ENCODE measurements around the gene CNEP1R1.

The CNEP1R1 gene

GRCh38 chr16:50021544-50021943 lies 3.5 kb upstream of the CNEP1R1 start:
- DNase-seq, result no peak

- DNase-seq, result no peak
Measured at GRCh38 chr16:50023641-50024040, 1.4 kb upstream of the CNEP1R1 start.

GRCh38 chr16:50024207-50024606 lies 818 bp upstream of the CNEP1R1 start:
- no peak for DNase-seq

- DNase-seq, result peak; percentile 37
Measured at GRCh38 chr16:50025537-50025931, 509 bp downstream of the CNEP1R1 start.

- DNase-seq, result no peak
Measured at GRCh38 chr16:50027829-50028228, 2.8 kb downstream of the CNEP1R1 start.

GRCh38 chr16:50035468-50035992 lies 10.5 kb downstream of the CNEP1R1 start:
- DNase-seq, result no peak

- no peak for DNase-seq
Measured at GRCh38 chr16:50036426-50036825, 11.4 kb downstream of the CNEP1R1 start.

- DNase-seq, result no peak
Measured at GRCh38 chr16:50037662-50038220, 12.7 kb downstream of the CNEP1R1 start.

GRCh38 chr16:50038286-50038685 lies 13.3 kb downstream of the CNEP1R1 start:
- no peak for DNase-seq

GRCh38 chr16:50038756-50039529 lies 13.9 kb downstream of the CNEP1R1 start:
- no peak for DNase-seq

GRCh38 chr16:50040018-50040417 lies 15.0 kb downstream of the CNEP1R1 start:
- no peak for DNase-seq

- no peak for DNase-seq
Measured at GRCh38 chr16:50040710-50041109, 15.7 kb downstream of the CNEP1R1 start.

GRCh38 chr16:50043358-50043757 lies 18.3 kb downstream of the CNEP1R1 start:
- DNase-seq, result no peak

GRCh38 chr16:50045412-50045811 lies 20.4 kb downstream of the CNEP1R1 start:
- DNase-seq, result no peak

GRCh38 chr16:50046853-50047252 lies 21.8 kb downstream of the CNEP1R1 start:
- DNase-seq, result no peak

- no peak for DNase-seq
Measured at GRCh38 chr16:50047864-50048263, 22.8 kb downstream of the CNEP1R1 start.

- no peak for DNase-seq
Measured at GRCh38 chr16:50050802-50051201, 25.8 kb downstream of the CNEP1R1 start.

- DNase-seq, result no peak
Measured at GRCh38 chr16:50056226-50056625, 31.2 kb downstream of the CNEP1R1 start.

GRCh38 chr16:50058091-50058771 lies 33.2 kb downstream of the CNEP1R1 start:
- DNase-seq, result no peak

GRCh38 chr16:50059111-50059510 lies 34.1 kb downstream of the CNEP1R1 start:
- DNase-seq, result no peak

- DNase-seq, result no peak
Measured at GRCh38 chr16:50059669-50060068, 34.6 kb downstream of the CNEP1R1 start.

- no peak for DNase-seq
Measured at GRCh38 chr16:50061326-50061725, 36.3 kb downstream of the CNEP1R1 start.

- DNase-seq, result no peak
Measured at GRCh38 chr16:50065241-50065623, 40.2 kb downstream of the CNEP1R1 start.
